Trophoblast cell (in vitro differentiated cells and primary cell): ENCODE results near the gene PGBD2.
"Not testable (repeated sequence)": the region's sequence is repeated elsewhere in the genome, so short reads cannot be mapped to it uniquely, and the experiment has no call there.

ENCODE experiments used
- DNase-seq, 2 donors: peaks; one replicate each; pipeline ENCODE4 v3.0.0-alpha.2; 2016
- H2AFZ ChIP-seq: 2 replicates; pipeline ENCODE4 v1.6.1; 2013; ENCODE audit warnings: low read length, moderate library complexity, mild to moderate bottlenecking; ENCODE audit not compliant: insufficient read depth, poor library complexity
- H2AK5ac ChIP-seq: 2 replicates; pipeline ENCODE4 v1.6.1; 2013; ENCODE audit warnings: mild to moderate bottlenecking, low read length
- H2BK120ac ChIP-seq: 2 replicates; pipeline ENCODE4 v1.6.1; 2013; ENCODE audit warnings: low read length, mild to moderate bottlenecking, moderate library complexity; ENCODE audit not compliant: insufficient read depth, poor library complexity
- H2BK12ac ChIP-seq: 2 replicates; pipeline ENCODE4 v1.6.1; 2013; ENCODE audit warnings: mild to moderate bottlenecking, low read length, moderate library complexity
- H2BK5ac ChIP-seq: 2 replicates; pipeline ENCODE4 v1.6.1; 2013; ENCODE audit warnings: low read length, low read depth, moderate library complexity, mild to moderate bottlenecking; ENCODE audit not compliant: poor library complexity
- H3K14ac ChIP-seq: 2 replicates; pipeline ENCODE4 v1.6.1; 2013; ENCODE audit warnings: mild to moderate bottlenecking, low read length
- H3K18ac ChIP-seq: 2 replicates; pipeline ENCODE4 v1.6.1; 2013; ENCODE audit warnings: mild to moderate bottlenecking, low read length
- H3K23ac ChIP-seq: 2 replicates; pipeline ENCODE4 v1.6.1; 2013; ENCODE audit warnings: low read length
- H3K27ac ChIP-seq: 2 replicates; pipeline ENCODE4 v1.5.1; 2013; ENCODE audit warnings: low read depth, mild to moderate bottlenecking, inconsistent platforms, low read length, moderate library complexity
- H3K27me3 ChIP-seq: 2 replicates; pipeline ENCODE4 v1.6.1; 2013; ENCODE audit warnings: inconsistent platforms, mild to moderate bottlenecking, low read length, moderate library complexity; ENCODE audit not compliant: insufficient read depth
- H3K36me3 ChIP-seq, 2 experiments: 1 replicate in 1 of 2; 2 replicates in 1 of 2; pipeline ENCODE4 v1.6.1; 2013; ENCODE audit warnings: low read length in 2 of 2, mild to moderate bottlenecking in 2 of 2, moderate library complexity in 1 of 2; ENCODE audit not compliant: insufficient read depth in 2 of 2, control insufficient read depth in 1 of 2
- H3K4ac ChIP-seq: 2 replicates; pipeline ENCODE4 v1.6.1; 2013; ENCODE audit warnings: low read depth, mild to moderate bottlenecking, low read length, moderate library complexity
- H3K4me1 ChIP-seq, 2 experiments: 1 replicate in 1 of 2; 2 replicates in 1 of 2; pipeline ENCODE4 v1.6.1; 2013; ENCODE audit warnings: low read length in 2 of 2, mild to moderate bottlenecking in 2 of 2, moderate library complexity in 1 of 2; ENCODE audit not compliant: insufficient read depth in 2 of 2, control insufficient read depth in 1 of 2
- H3K4me2 ChIP-seq: 2 replicates; pipeline ENCODE4 v1.6.1; 2013; ENCODE audit warnings: inconsistent platforms, mild to moderate bottlenecking, low read length, moderate library complexity
- H3K4me3 ChIP-seq: 2 replicates; pipeline ENCODE4 v1.5.1; 2013; ENCODE audit warnings: mild to moderate bottlenecking, low read depth, low read length, inconsistent platforms
- H3K79me1 ChIP-seq: one replicate; pipeline ENCODE4 v1.6.1; 2013; ENCODE audit warnings: low read length
- H3K79me2 ChIP-seq: 2 replicates; pipeline ENCODE4 v1.6.1; 2013; ENCODE audit warnings: low read length, mild to moderate bottlenecking; ENCODE audit not compliant: control insufficient read depth, insufficient read depth, poor library complexity
- H3K9ac ChIP-seq: 2 replicates; pipeline ENCODE4 v1.6.1; 2013; ENCODE audit warnings: mild to moderate bottlenecking, low read length
- H3K9me3 ChIP-seq: 2 replicates; pipeline ENCODE4 v1.6.1; 2013; ENCODE audit warnings: low read depth, mild to moderate bottlenecking, control low read depth, inconsistent platforms, low read length; ENCODE audit not compliant: insufficient read depth
- H4K12ac ChIP-seq: 2 replicates; pipeline ENCODE4 v1.6.1; 2013; ENCODE audit warnings: low read depth, mild to moderate bottlenecking, low read length, moderate library complexity
- H4K8ac ChIP-seq: 2 replicates; pipeline ENCODE4 v1.6.1; 2013; ENCODE audit warnings: low read depth, mild to moderate bottlenecking, low read length, moderate library complexity
- H4K91ac ChIP-seq: one replicate; pipeline ENCODE4 v1.6.1; 2013; ENCODE audit warnings: low read depth, mild to moderate bottlenecking, low read length, moderate library complexity
- WGBS: extraction: QIAGEN DNeasy Blood & Tissue Kit; methylation state at CpG from one replicate; pipeline ENCODE4 v1.1.7; 2013; ENCODE audit warnings: missing lambda C conversion rate; ENCODE audit not compliant: insufficient read length, insufficient coverage; ENCODE audit errors: extremely low coverage; 5-methylcytosine and 5-hydroxymethylcytosine counted together

PGBD2 gene

DNA sequence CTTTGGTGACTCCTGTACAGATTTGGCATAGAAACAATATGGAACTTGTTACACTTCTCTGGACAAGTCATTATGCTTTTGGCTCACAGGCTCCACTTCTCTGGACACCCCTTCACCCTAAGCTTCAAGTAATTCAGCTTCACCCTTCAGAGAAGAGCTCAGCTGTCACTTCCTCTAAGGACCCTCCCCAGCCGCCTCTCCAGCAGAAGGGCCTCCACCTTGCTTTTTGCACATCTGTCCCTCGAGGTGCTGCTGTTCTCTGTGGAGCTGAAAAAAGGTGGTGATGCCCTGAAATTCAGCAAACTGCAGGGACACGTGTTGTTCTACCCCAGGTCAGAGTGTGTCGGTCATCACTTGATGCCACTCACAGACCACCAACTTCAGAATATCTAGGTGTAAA, 19.8 kb downstream of the PGBD2 start:
- not testable (repeated sequence) for H2BK5ac ChIP-seq, DNase-seq, H3K4me1 ChIP-seq, H3K4ac ChIP-seq, H3K27ac ChIP-seq, H4K8ac ChIP-seq, H3K14ac ChIP-seq, H3K36me3 ChIP-seq, H4K91ac ChIP-seq, H3K79me1 ChIP-seq, H2BK12ac ChIP-seq, H3K27me3 ChIP-seq, H3K4me2 ChIP-seq, H2AFZ ChIP-seq, H3K9me3 ChIP-seq, H3K23ac ChIP-seq, H3K79me2 ChIP-seq, H3K9ac ChIP-seq, H2AK5ac ChIP-seq, H4K12ac ChIP-seq, H3K18ac ChIP-seq, H3K4me3 ChIP-seq, H2BK120ac ChIP-seq
- no CpG with 5 or more reads among the region's 4 CpGs for WGBS

GRCh38 chr1:248926401-248927182, 20.6 kb downstream of the PGBD2 start:
- Histone ChIP-seq H4K91ac (no peak overlapping the region), H3K36me3 (peaks cover 0 to 3% of the 10 kb centered on the region in 2 experiments), H3K79me2 (no peaks in the 10 kb centered on the region), H2AK5ac (no peak overlapping the region), H3K79me1 (no peaks in the 10 kb centered on the region), H3K27ac (no peak overlapping the region), H3K4me1 (peaks cover 3 to 8% of the 10 kb centered on the region in 2 experiments), H3K9me3 (no peaks in the 10 kb centered on the region), H3K4me3 (no peak overlapping the region), H4K12ac (no peak overlapping the region), H3K27me3 (no peaks in the 10 kb centered on the region), H2AFZ (no peak overlapping the region), H4K8ac (no peak overlapping the region), H3K4me2 (no peak overlapping the region), H3K23ac (no peak overlapping the region), H3K4ac (no peak overlapping the region), H3K18ac (no peak overlapping the region), H2BK12ac (no peak overlapping the region), H3K9ac (no peak overlapping the region), H3K14ac (no peak overlapping the region), H2BK120ac (no peak overlapping the region), H2BK5ac (no peak overlapping the region)
- DNase-seq, result peak in 1 of 2 donors; percentile 42
- no CpG with 5 or more reads among the region's 7 CpGs for WGBS

GRCh38 chr1:248927283-248927682, 21.2 kb downstream of the PGBD2 start:
- H2BK120ac ChIP-seq, H3K36me3 ChIP-seq, H4K8ac ChIP-seq, H3K4ac ChIP-seq, H3K79me1 ChIP-seq, H3K23ac ChIP-seq, H3K79me2 ChIP-seq, H3K27me3 ChIP-seq, H3K14ac ChIP-seq, H3K18ac ChIP-seq, H2BK5ac ChIP-seq, DNase-seq, H2AK5ac ChIP-seq, H2BK12ac ChIP-seq, H3K9ac ChIP-seq, H4K91ac ChIP-seq, H3K27ac ChIP-seq, H3K4me2 ChIP-seq, H3K4me3 ChIP-seq, H2AFZ ChIP-seq, H3K4me1 ChIP-seq, H3K9me3 ChIP-seq, H4K12ac ChIP-seq: not testable (repeated sequence)
- no CpG with 5 or more reads among the region's 3 CpGs for WGBS

DNA sequence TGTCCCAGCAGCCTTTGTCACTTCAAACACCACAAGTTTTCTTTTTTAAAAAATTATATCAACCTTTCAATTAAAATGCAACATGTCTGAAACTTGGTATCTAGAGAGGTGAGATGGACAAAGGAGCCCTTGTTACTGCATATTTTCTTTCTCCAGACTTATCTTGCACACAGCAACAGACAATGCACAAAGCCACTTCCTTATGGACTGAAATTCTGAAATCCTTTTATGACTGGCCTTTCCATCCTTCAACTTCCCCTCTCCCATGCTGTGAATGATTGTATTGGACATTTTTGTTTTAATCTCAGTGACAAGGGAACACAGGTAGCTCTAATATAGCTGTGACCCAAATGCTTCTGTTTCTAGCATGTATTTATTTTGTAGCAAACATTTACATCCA, 22.1 kb downstream of the PGBD2 start:
- H4K12ac ChIP-seq, H3K79me2 ChIP-seq, H2AFZ ChIP-seq, H2BK5ac ChIP-seq, H2AK5ac ChIP-seq, H3K36me3 ChIP-seq, H4K91ac ChIP-seq, H3K79me1 ChIP-seq, H3K9ac ChIP-seq, H3K27me3 ChIP-seq, H3K14ac ChIP-seq, H3K9me3 ChIP-seq, H3K4ac ChIP-seq, H3K23ac ChIP-seq, H3K4me3 ChIP-seq, DNase-seq, H3K27ac ChIP-seq, H2BK120ac ChIP-seq, H2BK12ac ChIP-seq, H3K4me1 ChIP-seq, H3K4me2 ChIP-seq, H4K8ac ChIP-seq, H3K18ac ChIP-seq: not testable (repeated sequence)
